Kidney tubule cell (primary cell): ENCODE data around the gene NCKAP5.

Experiments
- DNase-seq: peaks from one replicate; pipeline ENCODE4 v3.0.0-alpha.2; 2018; ENCODE audit warnings: low spot score

NCKAP5 gene

DNA sequence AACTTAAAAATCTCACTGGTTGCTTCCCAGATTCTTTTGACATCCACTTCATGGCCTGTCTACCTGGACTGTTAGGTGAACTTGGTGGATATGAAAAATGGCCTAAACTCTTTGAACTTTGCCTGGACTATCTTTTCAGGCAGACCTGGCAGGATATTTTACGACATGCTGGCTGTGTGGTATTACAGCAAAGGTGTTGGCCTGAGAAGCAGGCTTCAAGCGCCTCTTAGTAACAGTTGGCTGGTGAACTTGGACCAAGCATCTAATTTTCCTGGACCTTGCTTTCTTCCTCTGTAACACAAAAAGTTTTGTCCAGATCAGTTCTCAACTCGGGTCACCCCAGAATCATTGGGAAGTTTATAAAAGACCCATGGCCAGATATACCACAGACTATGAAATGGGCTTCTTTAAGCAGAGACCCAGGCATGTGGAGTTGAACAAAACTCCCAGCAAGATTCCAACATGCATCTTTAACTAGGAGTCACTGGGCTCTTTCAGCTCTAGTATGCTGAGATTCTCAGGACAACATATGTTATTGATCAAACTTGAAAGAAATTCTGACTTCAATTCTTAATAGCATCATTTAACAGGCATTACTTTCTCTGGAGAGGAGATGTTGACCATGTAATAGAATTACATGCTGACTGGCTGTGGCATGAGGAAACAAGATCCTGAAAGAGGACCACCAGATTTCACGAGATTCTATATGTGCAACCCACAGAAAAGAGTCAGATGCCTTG lies 902.7 kb downstream of the NCKAP5 start:
- no peak for DNase-seq

DNA sequence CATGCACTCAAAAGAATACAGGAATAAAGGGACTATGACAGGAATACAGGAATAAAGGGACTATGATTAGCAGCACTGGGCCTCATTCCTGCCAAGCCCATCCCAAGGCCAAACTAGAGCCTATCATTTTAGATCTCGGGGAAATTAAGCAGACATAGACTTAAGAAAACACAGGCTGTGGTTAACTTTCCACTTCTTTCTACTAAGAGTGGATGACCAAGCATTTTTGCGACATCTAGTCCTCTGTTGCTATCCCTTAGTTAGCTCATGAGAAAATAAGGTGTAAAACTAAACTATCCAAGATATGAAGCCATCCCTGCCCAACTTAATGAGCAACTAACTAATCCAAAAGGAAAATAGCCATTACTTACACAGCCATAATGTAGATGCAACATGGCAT lies 904.2 kb downstream of the NCKAP5 start:
- DNase-seq, result no peak

DNA sequence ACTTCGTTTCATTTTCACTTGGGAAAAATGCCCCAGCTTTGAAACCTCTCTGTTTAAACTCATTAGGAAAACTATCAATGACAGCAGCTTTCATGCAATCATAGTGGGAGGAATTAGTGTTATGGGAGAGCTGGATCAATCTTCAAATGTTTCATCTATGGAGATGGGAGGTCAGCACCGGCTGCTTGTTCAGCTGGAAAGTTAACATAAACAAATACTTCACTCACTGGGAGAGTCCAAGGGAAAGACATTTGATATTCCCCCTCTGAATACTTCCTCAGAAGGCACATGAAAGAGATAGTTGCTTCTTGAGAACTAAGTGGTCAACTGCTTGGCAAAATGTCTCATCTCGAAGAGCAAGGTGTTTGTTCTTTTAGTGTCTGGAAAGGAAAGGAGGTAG lies 905.5 kb downstream of the NCKAP5 start:
- DNase-seq, result no peak

DNA sequence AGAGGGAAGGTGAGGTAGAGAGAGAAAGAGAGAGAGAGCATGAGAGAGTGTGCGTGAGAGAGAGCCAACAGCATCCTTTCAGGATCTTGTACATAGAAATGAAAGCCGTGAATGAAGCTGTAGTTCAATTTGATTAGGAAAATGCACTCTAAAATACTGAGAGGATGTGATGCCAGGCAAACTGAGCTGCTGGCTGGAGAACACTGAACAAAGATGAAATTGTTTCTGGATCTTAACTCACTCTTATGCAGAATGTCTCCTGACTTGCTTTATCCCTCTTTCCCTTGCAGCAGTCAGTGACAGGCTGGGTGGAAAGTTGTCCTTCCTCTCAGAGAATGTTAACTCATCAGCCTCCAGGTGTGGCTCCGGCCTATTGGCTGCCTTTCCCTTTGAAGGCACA lies 908.9 kb downstream of the NCKAP5 start:
- DNase-seq, result no peak

DNA sequence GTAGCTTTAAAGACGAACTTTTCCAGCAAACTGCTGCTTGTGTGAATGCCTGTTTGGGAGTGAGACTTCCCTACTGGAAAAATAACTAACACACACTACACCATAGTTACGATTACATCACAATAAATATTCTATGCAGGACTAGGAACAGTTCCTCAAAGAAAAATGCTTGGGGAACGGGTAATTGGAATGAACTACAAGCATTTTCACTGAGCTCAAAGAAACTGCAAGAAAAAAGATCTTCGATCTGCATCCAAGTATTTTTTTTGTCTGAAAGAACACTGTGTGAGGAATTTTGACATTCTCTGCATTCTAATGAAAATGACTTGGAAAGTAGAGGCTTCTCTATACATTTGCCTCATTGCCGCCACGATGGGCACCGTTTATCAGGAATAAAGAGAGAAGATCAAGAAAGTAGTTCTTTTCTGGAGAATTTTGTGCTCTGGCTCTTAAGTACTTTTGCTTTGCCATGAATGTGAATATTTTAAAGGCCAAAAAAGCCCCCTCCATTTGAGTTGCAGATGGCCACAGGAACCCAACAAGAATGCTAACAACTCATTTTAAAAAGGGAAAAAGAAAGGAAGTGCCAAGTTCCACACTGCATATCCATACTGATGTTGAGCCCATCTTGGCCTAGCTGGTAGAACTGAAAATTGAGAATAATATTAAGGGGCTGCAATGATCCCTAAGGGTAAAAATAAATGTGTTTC lies 911.8 kb downstream of the NCKAP5 start:
- DNase-seq, result no peak

DNA sequence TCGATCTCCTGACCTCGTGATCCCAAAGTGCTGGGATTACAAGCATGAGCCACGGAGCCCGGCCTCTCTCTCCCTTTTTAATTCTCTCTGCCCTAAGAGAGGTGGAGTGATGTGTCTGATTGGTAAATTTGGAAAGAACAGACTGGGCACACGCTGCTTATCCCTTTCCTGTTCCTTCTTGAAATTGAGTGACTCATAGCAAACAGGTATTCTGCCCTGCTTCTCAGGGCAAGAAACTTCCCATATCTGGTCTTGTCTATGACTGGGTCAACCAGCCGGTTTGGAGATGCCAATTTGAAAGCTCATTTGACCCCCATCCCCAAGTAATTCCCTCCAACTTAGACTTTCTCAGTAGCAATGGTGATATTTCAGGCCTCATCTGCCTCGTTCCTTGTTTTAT lies 913.3 kb downstream of the NCKAP5 start:
- no peak for DNase-seq

DNA sequence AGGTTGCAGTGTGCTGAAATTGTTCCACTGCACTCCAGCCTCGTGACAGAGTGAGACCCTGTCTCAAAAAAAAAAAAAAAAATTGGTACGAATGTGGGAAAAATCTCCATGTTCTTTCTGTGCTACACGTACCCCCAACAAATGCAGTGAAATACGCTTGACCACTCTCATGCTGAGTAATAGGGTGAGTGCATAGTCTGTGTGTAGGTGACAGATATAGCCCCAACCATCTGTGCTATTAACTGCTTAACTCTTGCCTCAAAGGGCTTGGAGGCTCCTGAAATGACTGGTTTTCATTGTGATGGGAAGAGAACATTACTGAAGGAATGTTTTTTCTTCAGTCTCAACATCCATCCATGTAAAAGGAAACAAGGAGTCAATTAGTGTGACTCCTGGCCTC lies 913.9 kb downstream of the NCKAP5 start:
- no peak for DNase-seq

DNA sequence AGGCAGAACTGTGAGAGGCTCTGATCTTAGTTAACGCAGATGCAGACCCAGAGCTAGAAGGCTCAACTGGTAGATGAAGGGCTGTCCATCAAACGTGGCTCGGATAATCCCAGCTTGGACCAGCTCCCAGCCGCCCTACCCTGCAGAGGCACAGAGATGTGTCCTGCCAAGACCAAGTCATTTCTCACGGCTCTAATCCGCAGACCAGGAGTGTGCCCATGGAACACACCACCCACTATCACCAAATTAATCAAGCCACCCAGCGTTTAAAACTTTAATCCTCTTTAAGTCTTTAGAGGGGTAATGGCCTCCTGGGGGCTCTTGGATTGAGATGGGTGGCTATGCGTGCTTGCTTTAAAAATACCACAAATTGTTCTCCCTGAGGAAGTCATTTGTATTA lies 915.8 kb downstream of the NCKAP5 start:
- DNase-seq, result no peak

DNA sequence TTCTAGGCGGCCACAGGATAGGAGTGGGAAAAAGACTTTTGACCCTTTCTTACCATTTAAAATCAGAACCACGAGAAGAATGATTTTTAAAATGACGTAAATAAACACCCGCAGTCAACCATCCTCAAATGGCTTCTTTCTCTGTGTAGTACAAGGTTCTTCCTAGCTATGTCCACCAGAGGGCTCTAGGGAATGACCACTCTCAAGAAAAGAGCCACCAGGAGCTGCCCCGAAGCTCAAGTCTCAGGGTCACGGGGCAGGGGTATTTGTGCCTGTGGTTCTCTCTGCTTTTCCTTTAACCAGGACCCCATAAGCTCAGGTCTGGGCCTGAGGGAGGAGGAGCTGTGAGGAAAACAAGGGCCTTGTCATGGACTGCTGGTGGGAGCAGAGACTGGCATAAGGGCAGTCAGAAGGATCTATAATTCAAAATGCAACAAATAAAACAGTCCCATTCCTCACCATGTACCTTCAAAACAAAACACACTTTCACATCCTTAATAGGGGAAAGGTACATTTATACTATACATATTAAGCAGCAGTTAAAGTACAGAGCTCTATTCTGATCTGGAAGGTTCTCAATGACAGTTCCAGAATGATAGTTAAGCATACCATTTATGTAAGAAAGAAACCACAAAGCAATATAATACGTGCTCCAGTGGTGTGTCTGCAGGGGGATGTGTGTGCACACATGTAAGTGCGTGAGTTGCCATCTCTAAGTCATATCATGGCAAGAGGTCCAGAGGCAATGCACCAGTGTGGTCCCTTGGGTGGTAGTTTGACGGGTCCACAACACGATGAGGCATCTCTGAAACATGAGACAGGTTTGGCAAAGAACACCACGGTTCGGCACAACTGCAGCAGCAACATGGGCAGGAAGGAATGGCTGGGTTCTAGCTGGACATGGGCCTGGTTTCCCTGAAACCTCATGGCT lies 916.9 kb downstream of the NCKAP5 start:
- peak; percentile 65 for DNase-seq

DNA sequence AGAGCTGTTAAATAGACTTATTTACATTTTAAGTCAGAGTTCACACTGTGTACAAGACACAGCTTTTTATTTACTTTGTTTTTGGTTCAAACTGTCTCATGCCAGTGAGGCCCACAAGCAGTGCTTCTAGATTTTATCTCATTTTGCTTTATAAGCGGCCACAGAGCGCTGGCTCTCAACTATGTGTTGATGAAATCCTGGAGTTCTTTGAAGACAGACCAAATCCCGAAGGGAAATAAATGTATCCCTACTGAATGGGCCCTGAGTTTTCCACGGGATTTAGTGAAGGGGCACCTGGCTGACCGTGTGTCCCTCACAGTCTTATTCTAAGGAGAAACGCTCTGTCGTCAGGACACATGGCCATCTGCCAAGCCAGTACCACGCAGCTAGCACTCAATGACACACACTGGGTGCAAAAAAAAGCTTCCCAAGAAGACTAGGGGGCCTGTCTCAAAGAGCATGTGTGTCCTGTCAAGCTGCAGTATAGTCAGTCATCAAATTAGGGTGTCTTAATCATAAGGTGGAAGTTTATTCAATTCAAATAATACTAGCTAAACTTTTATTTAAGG lies 921.6 kb downstream of the NCKAP5 start:
- no peak for DNase-seq

DNA sequence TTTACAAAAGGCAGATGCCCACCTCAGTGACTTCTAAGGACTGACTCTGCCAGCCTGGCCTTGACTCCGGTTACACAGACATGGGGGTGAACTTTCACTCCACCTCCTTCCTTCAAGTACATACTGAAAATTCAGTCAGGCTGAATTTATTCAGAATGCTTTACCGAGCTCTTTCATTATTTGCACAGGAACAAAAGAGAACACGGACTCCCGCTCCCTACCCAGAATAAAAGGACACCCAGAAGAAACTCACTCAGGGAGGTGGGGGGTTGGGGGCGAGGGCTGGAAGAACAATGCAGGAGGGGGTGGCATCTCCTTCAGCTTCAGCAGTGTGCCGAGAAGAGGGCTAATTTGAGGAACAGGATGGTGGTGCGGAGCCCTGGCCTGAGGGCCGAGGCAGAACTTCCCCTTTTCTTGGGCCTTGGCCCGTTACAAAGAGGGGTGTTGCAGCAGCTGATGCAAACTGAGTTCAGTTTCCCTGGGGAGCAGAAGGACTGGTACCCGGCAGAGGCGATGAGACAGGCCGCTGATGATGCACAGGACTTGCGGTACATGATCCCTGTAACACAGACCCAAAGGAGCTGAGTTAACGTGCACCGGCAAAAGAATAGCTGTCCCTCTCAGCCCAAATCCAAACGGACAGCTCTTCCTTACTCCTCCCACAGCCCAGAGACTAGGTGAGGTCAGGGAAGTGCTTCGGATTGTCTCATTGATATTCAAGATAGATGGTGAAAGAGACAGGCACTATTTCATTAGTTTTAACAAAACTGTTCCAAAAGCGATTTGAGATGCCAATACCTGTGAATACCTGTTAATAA lies 922.3 kb downstream of the NCKAP5 start:
- no peak for DNase-seq

DNA sequence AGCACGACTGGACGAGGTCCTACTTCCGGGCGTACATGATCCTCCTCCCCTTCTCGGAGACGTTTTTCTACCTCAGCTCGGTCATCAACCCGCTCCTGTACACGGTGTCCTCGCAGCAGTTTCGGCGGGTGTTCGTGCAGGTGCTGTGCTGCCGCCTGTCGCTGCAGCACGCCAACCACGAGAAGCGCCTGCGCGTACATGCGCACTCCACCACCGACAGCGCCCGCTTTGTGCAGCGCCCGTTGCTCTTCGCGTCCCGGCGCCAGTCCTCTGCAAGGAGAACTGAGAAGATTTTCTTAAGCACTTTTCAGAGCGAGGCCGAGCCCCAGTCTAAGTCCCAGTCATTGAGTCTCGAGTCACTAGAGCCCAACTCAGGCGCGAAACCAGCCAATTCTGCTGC lies 923.1 kb downstream of the NCKAP5 start:
- no peak for DNase-seq

DNA sequence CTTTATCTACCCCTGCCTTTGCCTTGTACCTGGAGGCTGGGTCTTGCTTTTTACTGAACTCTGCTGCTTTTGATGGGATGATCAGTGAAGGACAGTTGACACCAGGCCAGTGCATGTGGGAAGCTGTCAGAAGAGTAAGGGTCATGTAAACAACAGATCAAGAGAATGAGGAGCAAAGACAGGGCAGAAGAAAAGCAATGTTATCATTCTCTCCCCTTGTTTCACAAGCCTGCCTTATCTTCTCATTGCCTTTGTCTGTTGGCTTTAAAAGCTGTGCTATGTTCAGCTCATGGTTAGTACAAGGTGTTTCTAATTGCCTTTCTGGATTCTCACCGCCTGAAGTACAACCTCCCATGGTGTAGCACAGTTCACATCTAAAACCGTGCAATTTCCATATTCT lies 925.8 kb downstream of the NCKAP5 start:
- DNase-seq, result no peak

DNA sequence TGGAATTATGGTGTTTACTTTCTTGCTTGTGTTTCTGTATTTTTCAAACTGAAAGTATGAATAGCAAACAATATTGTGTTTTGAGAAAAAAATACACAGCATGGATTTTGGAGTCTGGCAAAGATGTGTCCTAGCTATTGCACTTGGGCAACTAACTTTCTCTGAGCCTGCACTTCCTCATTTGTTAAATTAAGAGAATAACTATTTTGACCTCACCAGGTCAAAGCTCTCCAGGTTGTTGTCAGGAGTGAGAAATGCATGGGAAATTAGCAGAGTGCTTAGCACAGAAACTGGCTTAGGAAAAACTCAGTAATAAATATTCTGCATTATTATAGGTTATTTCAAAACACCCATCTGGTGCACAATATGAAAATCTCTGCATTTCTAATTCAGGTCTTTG lies 926.4 kb downstream of the NCKAP5 start:
- DNase-seq, result no peak

DNA sequence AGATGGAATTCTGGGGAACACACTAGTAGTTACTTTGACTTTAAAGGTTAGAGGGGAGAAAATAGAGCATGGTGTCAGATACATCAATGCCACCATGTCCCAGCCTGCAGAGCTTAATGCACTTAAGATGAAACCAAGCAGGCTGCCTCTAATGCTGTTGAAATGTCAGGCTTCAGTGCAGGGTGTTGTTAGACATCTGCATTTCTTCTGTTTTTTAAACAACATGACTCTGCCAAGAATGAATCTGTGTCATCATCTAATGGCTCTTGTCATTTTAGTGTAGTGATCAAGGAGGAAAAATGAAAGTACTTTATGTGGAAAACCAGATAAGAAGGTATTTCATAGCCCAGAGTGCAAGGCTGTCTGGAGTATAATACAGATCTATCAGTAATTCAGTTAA lies 928.1 kb downstream of the NCKAP5 start:
- no peak for DNase-seq

DNA sequence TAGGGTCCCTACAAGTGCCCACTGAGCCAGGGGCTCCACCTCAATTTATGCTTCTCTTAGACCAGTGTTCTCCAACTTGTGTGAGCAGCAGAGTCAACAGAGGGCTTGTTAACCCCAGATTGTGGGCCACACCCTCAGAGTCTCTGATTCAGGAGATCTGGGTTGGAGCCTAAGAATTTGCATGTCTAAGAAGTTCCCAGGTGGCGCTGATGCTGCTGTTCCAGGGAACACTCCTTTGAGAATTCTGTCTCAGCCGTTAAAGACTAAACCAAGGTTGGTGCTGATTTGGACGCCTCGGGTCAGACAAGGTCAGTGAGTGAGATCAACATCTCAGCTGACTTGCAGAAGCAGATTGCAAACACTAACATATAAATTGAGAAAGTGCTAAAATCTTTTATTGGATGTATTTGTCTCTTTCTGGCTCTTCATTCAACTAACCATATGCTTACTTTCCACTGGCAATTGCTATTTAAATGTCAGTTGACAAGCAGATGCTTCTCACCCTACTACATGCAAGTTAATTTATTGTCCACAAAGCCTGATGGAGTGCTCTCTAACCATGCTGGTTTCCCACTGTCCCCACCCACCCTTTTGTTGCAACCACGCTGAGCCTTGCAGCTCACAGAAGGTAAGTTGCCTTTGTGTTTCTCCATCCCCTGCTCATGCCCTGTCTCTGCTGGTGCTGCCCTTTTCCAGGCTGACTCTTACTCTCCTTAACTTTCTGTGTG lies 929.8 kb downstream of the NCKAP5 start:
- DNase-seq, result no peak

DNA sequence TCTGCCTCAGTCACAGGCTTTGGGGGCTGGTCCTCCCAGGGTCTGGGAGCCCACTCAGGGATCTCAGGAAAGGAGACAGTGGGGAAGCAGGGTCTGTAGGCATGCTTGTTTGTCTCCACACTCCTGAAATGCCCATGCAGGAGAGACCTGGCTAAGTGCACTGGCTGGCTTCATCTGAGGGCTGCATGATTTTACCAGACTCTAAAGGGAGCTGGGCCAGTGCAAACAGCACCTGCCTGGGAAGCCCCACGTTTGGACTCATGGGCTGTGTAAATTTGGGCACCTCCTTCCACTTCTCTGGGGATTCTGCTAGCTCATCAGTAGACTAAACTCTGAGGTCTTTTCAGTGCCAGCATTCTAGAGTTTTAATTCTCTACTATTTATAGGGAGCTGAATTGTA lies 931.9 kb downstream of the NCKAP5 start:
- no peak for DNase-seq

DNA sequence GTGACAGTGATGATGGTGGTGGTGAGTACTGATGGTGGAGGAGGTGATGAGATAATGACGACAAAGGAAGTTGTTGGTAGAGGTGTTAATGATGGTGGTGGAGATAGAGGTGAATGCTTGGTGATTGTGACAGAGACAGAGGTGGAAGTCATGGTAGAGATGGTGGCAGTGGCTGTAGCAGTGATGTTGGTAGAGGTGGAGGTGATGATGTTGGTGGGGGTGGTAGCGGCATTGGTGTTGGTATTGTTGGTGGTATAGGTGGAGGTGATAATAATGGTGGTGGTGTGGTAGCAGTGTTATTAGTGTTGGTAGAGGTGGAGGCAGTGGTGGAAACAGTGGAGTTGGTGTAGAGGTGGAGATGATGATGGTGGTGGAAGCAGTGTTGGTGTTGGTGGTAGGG lies 934.6 kb downstream of the NCKAP5 start:
- DNase-seq, result no peak

DNA sequence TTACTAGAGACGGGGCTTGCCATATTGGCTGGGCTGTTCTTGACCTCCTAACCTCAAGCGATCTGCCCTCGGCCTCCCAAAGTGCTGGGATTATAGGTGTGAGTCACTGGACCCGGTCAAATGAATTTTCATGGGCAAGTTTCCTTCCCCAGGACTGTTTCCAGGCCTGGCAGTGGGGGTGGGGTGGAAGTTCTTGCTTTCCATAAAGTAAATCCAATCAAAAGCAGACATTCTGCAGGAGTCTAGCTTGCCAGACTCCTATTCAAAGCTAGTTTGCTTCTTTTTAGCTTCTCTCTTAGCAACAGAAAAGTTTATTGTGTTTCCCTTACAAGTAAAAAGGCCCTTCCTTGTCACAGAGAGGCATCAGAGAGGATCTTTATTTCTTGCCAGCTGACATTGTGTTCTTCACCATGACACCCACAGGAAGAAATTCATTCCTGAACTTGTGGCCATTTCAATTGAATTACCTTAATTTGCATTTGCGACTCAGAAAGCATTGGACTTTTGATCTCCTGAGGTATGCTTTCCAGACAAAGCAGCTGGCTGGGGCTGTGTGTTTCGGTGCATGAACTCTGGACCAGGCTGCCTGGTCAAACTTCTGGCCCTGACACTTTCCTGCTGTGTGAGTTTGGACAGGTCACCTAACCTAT lies 936.1 kb downstream of the NCKAP5 start:
- peak; percentile 63 for DNase-seq

DNA sequence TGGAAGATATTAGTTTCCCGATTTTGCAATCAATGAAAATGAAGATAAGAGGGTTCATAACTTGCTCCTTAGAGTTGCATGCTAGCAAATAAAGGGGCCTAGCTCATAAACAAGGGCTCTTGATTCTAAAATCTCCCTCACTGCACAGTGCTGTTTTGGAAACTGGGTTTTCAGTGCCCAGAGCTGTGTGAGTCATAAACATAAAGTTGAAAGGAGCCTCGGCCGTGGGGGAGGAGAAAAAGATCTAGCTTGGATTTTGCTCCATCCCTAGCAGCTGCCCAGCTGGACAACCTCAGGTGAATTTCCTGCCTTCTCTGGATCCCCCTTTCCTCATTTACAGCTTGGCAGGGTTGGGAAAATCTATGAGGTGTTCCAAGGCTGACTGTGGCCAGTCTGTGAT lies 940.7 kb downstream of the NCKAP5 start:
- DNase-seq, result no peak
